Fibroblast of lung (primary cell): ENCODE measurements around the gene TANC1.

Source experiments
- CTCF ChIP-seq, 2 donors: IDR thresholded peaks in 1 of 2; conservative IDR thresholded peaks in 1 of 2; 1 replicate in 1 of 2; 2 replicates in 1 of 2; pipeline ENCODE4 v1.5.1; 2011 to 2012; ENCODE audit warnings: low read length in 2 of 2, control low read depth in 1 of 2, inconsistent platforms in 1 of 2, low read depth in 1 of 2, mild to moderate bottlenecking in 1 of 2
- EZH2 ChIP-seq: IDR thresholded peaks from 2 replicates; pipeline ENCODE4 v1.5.1; 2012; ENCODE audit warnings: low read length, control low read depth, mild to moderate bottlenecking; ENCODE audit errors: missing control alignments

- TF ChIP-seq CTCF (conservative IDR thresholded peaks at IDR 0.05 in 1 of 2, IDR thresholded peaks at IDR 0.05 in 1 of 2; ENCODE audit: low read depth in 1 of 2, low read length in 2 of 2) (no peak), EZH2 (no peak)
Measured at GRCh38 chr2:159156834-159157233, 188.4 kb downstream of the TANC1 start.
